ENCODE measurements around the gene CEMP1.
"Not testable (repeated sequence)": the region's sequence is repeated elsewhere in the genome, so short reads cannot be mapped to it uniquely, and the experiment has no call there.

The CEMP1 gene

DNA sequence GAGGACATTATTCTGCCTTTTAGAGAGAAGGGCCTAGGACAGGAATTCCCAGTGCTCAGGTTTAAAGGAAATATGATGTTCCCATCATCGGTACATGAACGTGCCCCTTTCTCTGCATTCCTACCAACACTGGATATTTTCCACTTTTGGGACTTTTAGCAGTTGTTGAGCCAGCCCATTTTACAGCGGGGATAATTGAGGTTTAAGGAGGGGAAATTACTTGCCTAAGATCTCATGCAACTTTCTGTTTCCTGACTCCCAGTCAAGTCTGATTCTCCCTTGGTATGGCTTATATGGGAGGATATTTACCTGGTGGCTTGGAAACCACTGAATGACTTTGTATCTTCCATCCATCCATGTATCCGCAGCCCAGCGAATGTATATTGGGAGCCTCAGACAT lies 3.1 kb upstream of the CEMP1 start:
- not testable (repeated sequence) for DNase-seq

- DNase-seq, result no peak
Measured at GRCh38 chr16:2533912-2534311, 2.7 kb upstream of the CEMP1 start.

DNA sequence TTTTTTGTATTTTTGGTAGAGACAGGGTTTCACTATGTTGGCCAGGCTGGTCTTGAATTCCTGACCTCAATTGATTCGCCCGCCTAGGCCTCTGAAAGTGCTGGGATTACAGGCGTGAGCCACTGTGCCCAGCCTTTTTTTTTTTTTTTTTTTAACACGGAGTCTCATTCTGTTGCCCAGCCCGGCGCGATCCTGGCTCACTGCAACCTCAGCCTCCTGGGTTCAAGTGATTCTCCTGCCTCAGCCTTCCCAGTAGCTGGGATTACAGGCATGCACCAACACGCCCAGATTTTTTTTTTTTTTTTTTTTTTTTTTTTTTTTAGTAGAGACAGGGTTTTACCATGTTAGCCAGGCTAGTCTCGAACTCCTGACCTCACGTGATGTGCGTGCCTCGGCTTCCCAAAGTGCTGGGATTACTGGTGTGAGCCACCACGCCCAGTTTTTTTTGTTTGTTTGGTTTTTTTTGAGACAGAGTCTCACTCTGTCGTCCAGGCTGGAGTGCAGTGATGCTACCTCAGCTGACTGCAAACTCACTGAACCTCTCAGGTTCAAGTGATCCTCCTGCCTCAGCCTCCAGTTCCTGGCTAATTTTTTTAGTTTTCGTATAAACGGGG lies 2.0 kb upstream of the CEMP1 start:
- DNase-seq, result not testable (repeated sequence)

GRCh38 chr16:2532494-2533141 lies 1.4 kb upstream of the CEMP1 start:
- peak in 1 of 2 experiments; percentile 55 for DNase-seq

GRCh38 chr16:2531696-2532493 lies 687 bp upstream of the CEMP1 start:
- DNase-seq, result peak; percentile 96 to 97

DNA sequence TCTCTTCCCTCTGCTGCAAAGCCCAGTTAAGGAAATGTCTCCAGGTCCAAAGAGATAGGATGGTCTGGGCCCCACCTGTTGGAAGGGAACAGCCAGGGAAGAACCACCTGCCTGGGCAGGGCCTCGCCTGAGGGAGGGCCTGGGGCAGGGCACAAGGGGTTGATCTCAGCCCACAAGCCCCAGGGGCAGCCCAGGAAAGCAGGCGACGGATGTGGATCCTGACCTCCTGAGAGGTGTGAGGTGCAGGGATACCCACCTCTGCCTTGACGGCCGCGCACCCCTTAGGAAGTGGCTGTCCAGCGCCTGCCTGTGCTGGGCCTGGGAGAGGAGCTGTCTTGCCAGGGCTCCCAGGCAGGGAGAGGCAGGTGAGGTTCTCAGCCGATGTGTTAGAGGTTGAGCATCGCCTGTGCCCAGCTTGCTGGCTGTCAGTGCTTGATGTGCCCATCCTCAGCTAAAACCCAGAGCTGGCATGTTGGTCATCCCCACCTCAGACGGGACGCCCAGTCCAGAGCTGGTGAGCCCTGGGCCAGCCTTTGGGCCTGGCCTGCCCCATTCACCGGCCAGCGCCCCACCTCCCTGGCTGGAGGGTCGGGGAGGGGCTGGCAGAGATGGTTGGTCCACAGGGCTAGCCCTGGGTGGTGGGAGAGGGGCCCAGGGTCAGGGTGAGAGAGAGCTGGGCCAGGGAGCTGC lies 434 bp downstream of the CEMP1 start:
- DNase-seq, result no peak

- DNase-seq, result no peak
Measured at GRCh38 chr16:2529961-2530628, 1.1 kb downstream of the CEMP1 start.

- no peak for DNase-seq
Measured at GRCh38 chr16:2529061-2529931, 1.9 kb downstream of the CEMP1 start.

DNA sequence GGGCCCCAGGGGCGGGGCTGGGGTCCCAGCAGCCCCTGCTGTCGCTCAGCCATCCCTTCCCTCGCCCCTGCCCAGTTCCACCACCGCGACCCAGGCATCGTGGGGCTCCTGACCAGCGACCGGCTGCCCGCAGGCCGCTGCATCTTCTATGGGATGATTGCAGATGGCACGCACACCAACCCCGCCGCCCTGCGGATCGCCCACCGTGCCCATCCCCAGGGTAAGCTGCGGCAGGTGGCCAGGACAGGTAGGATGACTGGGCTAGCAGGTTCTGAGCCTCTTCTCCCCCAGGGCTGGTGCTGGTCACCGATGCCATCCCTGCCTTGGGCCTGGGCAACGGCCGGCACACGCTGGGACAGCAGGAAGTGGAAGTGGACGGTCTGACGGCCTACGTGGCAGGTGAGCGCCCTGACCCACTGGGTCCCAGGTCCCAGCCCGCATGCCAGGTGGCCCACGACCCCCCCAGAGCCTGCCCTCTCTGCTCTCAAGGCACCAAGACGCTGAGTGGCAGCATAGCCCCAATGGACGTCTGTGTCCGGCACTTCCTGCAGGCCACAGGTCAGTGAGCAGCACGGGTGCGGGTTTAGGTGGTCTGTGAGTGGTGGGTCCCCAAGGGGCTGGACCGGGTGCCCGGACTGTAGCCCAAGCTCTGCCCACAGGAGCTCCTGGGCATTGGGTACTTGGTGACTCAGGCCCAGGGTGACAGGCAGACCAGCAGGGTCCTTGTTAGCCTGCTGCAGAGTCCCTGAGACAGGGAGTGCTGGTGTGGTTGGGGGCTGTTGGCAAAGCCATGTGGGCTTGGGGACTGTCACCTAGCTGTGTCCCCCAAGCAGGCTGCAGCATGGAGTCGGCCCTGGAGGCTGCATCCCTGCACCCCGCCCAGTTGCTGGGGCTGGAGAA lies 2.8 kb downstream of the CEMP1 start:
- DNase-seq, result no peak

GRCh38 chr16:2527784-2528100 lies 3.5 kb downstream of the CEMP1 start:
- DNase-seq, result no peak

DNA sequence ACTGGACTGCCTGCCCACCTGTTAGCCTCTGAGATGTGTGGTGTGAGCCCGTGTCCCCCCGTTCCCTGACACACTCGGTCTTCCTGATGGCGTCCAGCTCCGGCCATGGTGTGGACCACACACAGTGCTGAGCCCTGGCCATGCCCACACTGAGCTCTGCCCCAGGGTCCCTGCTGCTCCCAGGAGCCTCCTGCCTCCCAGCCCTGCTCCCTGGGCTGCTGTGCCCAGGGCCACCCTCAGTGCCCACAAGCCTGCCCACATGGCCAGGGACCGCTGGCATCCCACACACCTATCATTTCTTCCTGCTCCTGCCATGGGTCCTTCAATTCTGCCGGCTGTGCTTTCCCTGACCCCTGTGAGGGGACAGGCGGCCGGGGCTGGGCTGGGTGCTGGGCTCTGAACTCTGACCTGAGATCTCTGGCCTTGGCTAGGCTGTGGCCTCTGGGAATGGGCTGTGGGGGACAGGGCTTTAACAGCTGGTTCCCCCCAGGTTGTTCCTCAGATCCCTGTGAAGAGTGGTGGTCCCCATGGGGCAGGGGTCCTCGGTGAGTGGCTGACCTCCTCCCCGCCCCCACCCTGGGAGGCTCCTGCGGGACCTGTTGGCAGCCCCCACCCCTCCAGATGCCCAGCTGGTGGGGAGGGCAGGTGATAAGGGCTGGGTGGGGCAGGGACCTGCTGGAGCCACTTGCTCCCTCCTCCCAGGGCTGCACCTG lies 4.0 kb downstream of the CEMP1 start:
- DNase-seq, result no peak

DNA sequence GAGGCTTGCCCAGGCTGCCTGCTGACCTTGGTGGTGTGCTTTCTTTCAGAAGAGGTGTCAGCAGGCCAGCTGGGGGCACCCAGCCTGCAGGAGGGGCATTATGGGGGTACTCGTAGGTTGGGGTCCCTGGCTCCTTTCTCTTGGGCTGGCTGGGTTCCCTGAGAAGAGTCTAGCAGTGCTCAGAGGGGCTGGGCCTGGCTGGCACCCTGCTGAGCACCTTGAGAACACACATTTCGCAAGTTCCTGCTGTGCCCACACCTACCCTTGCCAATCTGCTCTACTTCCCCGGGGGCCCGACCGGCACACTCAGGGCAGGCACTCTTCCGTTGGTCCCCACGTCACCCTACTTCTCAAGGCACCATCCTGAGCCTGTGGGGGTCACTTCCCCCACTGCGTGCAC lies 5.1 kb downstream of the CEMP1 start:
- DNase-seq, result no peak

DNA sequence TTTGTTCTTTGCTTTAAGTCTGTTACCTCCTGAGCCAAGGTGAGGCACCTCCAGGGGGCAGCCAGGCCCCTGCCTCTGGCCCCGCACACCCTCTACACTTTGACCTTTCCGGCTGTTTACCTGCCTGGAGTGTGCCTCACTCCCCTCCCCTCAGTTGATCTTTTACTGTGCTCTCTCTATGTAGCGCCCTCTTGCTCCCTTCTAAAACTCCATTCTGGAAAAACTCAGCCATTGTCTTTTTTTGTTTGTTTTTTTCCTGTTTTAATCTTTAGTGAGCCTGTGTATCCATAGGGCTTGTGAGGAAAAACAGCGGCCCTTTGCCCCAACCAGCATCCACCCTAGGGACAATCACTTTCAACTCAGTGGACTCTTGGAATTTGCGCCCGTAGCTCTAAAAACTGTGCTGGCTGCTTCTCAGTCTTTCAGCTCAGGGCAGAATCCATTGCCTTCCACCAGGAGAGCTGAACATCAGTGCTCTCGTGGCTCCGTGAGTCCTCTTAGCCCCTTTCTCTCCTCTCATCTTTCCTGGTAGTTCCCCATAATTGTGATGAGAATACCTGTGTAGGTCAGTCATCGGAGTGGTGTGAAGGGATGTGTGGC lies 6.8 kb downstream of the CEMP1 start:
- no peak for DNase-seq

DNA sequence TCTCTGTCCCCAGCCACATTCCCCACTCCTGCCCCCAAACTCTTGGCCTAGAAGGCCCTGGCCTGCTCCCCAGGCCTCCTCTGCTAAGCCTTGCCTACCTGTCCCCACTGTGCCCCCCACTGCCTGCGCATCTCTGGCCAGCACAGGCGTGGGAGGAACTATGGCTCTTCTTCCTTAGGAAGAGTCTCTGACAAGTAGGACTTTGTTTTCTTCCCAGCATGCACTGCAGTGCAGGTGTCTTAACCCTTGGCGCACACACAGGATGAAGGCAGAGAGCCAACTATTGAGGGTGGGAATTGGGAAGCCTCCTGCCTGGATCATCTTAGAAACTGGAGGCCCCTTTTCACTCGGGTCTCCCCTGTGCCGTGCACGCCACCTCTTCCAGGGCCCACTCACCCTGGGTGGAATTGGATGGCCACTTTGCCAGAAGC lies 7.4 kb downstream of the CEMP1 start:
- DNase-seq, result no peak

DNA sequence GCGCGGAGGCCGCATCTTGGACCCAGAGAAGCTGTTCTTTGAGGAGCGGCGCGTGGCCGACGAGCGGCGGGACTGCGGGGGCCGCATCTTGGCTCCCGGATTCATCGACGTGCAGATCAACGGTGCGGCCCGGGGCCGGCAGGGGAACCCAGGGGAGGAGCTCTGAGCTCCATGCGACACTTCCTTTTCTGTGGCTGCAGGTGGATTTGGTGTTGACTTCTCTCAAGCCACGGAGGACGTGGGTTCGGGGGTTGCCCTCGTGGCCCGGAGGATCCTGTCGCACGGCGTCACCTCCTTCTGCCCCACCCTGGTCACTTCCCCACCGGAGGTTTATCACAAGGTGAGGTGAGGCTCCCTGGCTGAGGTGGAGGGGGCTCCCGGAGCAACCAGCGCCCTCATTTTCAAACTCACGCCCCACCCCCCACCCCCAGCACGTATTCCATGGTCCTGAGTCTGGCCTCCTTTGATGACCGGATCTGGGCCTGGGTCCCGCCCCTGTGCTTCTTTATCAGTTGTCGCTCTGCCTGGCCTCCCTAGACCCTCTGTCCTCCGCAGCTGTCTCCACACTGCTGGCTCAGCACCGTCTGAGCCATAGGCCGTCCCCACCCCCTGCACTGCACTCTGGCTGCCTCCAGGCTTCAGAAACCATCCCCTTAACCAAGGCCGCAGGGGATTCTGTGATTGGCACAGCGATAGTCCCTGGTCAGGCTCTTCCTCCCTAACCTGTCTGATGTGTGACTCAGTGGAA lies 10.2 kb downstream of the CEMP1 start:
- no peak for DNase-seq

GRCh38 chr16:2520097-2520783 lies 11.0 kb downstream of the CEMP1 start, which contains the start of gene AMDHD2:
Gene AMDHD2, plus strand, starts transcription at chr16:2520371. Its CDS starts 88 bp downstream, at chr16:2520459.
- peak; percentile 73 to 82 for DNase-seq

DNA sequence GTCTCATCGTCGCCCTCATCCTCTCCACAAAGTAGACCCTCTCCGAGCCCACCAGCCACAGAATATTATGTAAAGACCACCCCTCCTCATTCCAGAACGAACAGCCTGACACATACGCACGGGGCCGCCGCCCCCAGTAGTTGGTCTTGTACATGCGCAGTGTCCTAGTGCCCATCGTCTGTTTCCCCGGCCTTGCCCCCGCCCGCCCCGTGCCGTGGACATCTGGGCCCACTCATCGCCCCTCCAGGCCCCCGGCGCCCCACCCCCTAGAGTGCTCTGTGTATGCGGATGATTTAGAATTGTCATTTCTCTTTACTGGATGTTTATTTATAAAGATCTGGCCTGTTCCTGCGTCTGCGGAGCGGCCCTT lies 11.5 kb downstream of the CEMP1 start:
- no peak for DNase-seq
